Heart left ventricle (tissue), 13 donors: ENCODE results near the gene MVB12A.

Experiments used
- POLR2A ChIP-seq, 2 donors: fragments of 450-650 bp; IDR thresholded peaks; one replicate each; pipeline ENCODE4 v1.6.1; 2017; ENCODE audit warnings: antibody characterized with exemption in 2 of 2, mild to moderate bottlenecking in 2 of 2, moderate library complexity in 2 of 2
- TF ChIP-seq, protein P1 (sequence below), 12 donors: fragments of 200-600 bp; sonication (generic) in 4 of 12; IDR thresholded peaks; one replicate each; pipeline versions ENCODE4 v1.5.0 to v1.8.0; 2018 to 2022; ENCODE audit warnings: antibody characterized with exemption in 12 of 12, mild to moderate bottlenecking in 5 of 12
- donor health status: ischemic (EF 13 %, LVEDD 7.1; RV severe dilation, severe dysfunction).
- donor health status: DM: no; HTN: yes; CAD: no.
- donor health status: DM: no; HTN: no; CAD: no.
- donor health status: ischemic (EF 25% LVEDD 6.9; RV normal size, moderate dysfunction).
- donor health status: ischemic (EF 25% LVEDD 5.7; RV mildly dilated, moderate dysfunction).
- donor health status: ischemic (EF 35%, LVEDD 5.7; RV mildly dilated, moderate dysfunction).
- donor health status: nonischemic (EF 11% LVEDD 7.7; RV severe dilation, severe dysfunction).
- donor health status: DM: yes; HTN: yes; CAD: no.
- donor health status: PGD.
- donor health status: ischemic (EF 29% LVEDD 5.4; RV normal size, mild dysfunction).
- donor health status: nonischemic (EF 23%, LVEDD 6.1; RV moderate dilation, normal function).

DNA sequence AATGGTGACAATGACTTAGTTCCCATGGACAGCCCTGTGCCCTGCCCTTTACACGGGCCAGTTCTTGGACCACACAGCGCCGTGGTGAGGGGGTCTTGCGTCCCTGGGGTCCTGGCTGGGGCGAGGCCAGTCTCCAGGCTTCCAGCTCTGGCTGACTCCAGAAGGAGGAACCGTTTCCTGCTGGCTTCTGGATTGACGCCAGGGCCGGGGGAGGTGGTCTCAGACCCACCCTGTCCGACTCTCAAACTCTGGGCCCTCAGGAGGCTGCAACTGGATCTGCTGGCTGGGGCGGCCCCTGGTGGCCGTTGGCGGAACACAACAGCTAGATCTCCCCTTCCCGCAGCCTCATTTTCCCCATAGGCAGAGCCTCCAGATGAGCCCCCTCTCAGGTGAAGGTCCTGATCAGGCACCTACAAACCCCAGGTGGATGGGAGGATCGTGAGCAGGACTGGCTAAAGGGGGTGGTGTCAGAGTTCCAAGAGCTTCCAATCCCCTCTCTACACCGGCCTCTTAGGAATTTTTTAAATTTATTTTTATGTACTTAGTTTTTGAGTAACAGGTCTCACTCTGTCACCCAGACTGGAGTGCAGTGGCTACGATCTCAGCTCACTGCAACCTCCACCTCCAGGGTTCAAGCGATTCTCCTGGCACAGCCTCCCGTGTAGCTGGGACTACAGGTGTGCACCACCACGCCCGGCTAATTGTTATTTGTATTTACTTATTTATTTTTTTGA is 33.8 kb upstream of the MVB12A start:
- TF ChIP-seq, protein P1, sequence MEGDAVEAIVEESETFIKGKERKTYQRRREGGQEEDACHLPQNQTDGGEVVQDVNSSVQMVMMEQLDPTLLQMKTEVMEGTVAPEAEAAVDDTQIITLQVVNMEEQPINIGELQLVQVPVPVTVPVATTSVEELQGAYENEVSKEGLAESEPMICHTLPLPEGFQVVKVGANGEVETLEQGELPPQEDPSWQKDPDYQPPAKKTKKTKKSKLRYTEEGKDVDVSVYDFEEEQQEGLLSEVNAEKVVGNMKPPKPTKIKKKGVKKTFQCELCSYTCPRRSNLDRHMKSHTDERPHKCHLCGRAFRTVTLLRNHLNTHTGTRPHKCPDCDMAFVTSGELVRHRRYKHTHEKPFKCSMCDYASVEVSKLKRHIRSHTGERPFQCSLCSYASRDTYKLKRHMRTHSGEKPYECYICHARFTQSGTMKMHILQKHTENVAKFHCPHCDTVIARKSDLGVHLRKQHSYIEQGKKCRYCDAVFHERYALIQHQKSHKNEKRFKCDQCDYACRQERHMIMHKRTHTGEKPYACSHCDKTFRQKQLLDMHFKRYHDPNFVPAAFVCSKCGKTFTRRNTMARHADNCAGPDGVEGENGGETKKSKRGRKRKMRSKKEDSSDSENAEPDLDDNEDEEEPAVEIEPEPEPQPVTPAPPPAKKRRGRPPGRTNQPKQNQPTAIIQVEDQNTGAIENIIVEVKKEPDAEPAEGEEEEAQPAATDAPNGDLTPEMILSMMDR (IDR thresholded peaks at IDR 0.05): peak; percentile 75 to 95 (median 90)
- no peak for TF ChIP-seq POLR2A (IDR thresholded peaks at IDR 0.05)
